Progenitor cell of endocrine pancreas (in vitro differentiated cells): ENCODE measurements around the gene ABCC3. TPM values are rescaled to one million over a fixed set of nuclear protein-coding genes. Genes with fewer than 3 reads are reported as not detected.

Source experiments
- DNase-seq: peaks from one replicate; pipeline ENCODE4 v3.0.0; 2021; ENCODE audit warnings: low spot score; ENCODE audit not compliant: unreplicated experiment
- H3K27ac Mint-ChIP-seq: 2 replicates; pipeline ENCODE4 v1.8.0; 2021; ENCODE audit warnings: mild to moderate bottlenecking, moderate library complexity, mixed read lengths
- H3K27me3 Mint-ChIP-seq: 2 replicates; pipeline ENCODE4 v1.8.0; 2021; ENCODE audit warnings: mixed read lengths
- H3K36me3 Mint-ChIP-seq: 2 replicates; pipeline ENCODE4 v1.8.0; 2022; ENCODE audit warnings: mixed read lengths; ENCODE audit not compliant: insufficient read depth
- H3K4me1 Mint-ChIP-seq: 2 replicates; pipeline ENCODE4 v1.8.0; 2021; ENCODE audit warnings: low read depth, mixed read lengths
- H3K4me3 Mint-ChIP-seq: 2 replicates; pipeline ENCODE4 v1.8.0; 2021; ENCODE audit warnings: low read depth, mild to moderate bottlenecking, moderate library complexity, mixed read lengths
- H3K9me3 Mint-ChIP-seq: 2 replicates; pipeline ENCODE4 v1.8.0; 2021; ENCODE audit warnings: low read depth, mixed read lengths
- CTCF ChIP-seq: fragments of 200-600 bp; sonication (generic); IDR thresholded peaks from one replicate; pipeline ENCODE4 v1.5.0; 2021; ENCODE audit warnings: antibody characterized with exemption, mild to moderate bottlenecking; ENCODE audit not compliant: unreplicated experiment
- total RNA-seq: library from RNA; stranded (reverse); gene quantifications from 2 replicates; pipeline ENCODE4 v1.2.1, GENCODE V29; 2021

ABCC3 gene
- total RNA-seq, 1 donor from 2014 or later = 1.6 TPM

GRCh38 chr17:50601823-50602375 lies 32.8 kb upstream of the ABCC3 start:
- H3K9me3 Mint-ChIP-seq = no peaks in the 10 kb centered on the region
- no peak for TF ChIP-seq CTCF
- peaks cover 27% of the 10 kb centered on the region for H3K27me3 Mint-ChIP-seq
- DNase-seq = no peak
- H3K27ac Mint-ChIP-seq = no peak overlapping the region
- no peak overlapping the region for H3K4me3 Mint-ChIP-seq
- H3K4me1 Mint-ChIP-seq = peaks cover 7% of the 10 kb centered on the region
- no peaks in the 10 kb centered on the region for H3K36me3 Mint-ChIP-seq

DNA sequence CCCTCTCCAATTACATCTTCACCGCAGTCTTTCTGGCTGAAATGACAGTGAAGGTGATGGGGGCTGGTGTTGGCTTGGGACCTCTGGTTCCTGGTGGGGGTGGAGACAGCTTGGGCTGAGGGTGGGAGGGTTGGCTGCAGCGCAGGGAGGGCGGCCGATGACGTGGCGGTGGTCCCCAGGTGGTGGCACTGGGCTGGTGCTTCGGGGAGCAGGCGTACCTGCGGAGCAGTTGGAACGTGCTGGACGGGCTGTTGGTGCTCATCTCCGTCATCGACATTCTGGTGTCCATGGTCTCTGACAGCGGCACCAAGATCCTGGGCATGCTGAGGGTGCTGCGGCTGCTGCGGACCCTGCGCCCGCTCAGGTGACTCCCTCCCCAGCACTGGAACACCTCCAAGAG lies 31.8 kb upstream of the ABCC3 start:
- no peak overlapping the region for H3K4me3 Mint-ChIP-seq
- peaks cover 30% of the 10 kb centered on the region for H3K27me3 Mint-ChIP-seq
- H3K9me3 Mint-ChIP-seq = no peaks in the 10 kb centered on the region
- no peak for TF ChIP-seq CTCF
- peaks cover 7% of the 10 kb centered on the region for H3K4me1 Mint-ChIP-seq
- H3K36me3 Mint-ChIP-seq = no peaks in the 10 kb centered on the region
- DNase-seq = no peak
- H3K27ac Mint-ChIP-seq = no peak overlapping the region

DNA sequence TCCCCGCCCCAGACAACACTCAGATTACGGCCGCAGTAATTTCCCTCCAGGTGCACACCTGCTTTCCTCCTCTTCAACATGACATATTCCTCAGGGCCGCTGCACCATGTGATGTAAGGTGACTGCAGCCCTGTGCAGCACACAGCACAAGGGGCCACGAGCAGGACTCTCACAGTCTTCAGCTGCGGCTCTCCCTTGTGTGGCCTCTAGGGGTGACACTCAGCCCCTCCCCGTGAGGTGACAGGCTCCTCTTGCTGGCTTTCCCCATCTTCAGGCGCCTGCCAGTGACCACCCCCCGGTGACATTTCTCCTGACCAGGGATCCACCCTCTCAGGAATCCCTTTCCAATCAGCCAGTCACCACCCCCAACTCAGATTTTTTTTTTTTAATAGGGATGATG lies 31.3 kb upstream of the ABCC3 start:
- Mint-ChIP-seq H3K36me3 (no peaks in the 10 kb centered on the region), H3K9me3 (no peaks in the 10 kb centered on the region), H3K4me1 (peaks cover 7% of the 10 kb centered on the region), H3K27me3 (peaks cover 30% of the 10 kb centered on the region), H3K4me3 (no peak overlapping the region), H3K27ac (no peak overlapping the region)
- TF ChIP-seq CTCF = peak; percentile 44
- DNase-seq = no peak

- Mint-ChIP-seq H3K27ac (no peak overlapping the region), H3K36me3 (no peaks in the 10 kb centered on the region), H3K9me3 (no peaks in the 10 kb centered on the region), H3K4me3 (no peak overlapping the region), H3K4me1 (peaks cover 11% of the 10 kb centered on the region), H3K27me3 (peaks cover 34% of the 10 kb centered on the region)
- no peak for DNase-seq
- no peak for TF ChIP-seq CTCF
Measured at GRCh38 chr17:50604513-50604912, 30.2 kb upstream of the ABCC3 start.

- no peak for TF ChIP-seq CTCF
- no peaks in the 10 kb centered on the region for H3K9me3 Mint-ChIP-seq
- no peak overlapping the region for H3K4me3 Mint-ChIP-seq
- peaks cover 14% of the 10 kb centered on the region for H3K4me1 Mint-ChIP-seq
- H3K27ac Mint-ChIP-seq = no peak overlapping the region
- H3K36me3 Mint-ChIP-seq = no peaks in the 10 kb centered on the region
- H3K27me3 Mint-ChIP-seq = peaks cover 34% of the 10 kb centered on the region
- no peak for DNase-seq
Measured at GRCh38 chr17:50605429-50605828, 29.3 kb upstream of the ABCC3 start.
